ENCODE results near the gene CTSH.
"Not testable (repeated sequence)": the region's sequence is repeated elsewhere in the genome, so short reads cannot be mapped to it uniquely, and the experiment has no call there.

CTSH gene

DNA sequence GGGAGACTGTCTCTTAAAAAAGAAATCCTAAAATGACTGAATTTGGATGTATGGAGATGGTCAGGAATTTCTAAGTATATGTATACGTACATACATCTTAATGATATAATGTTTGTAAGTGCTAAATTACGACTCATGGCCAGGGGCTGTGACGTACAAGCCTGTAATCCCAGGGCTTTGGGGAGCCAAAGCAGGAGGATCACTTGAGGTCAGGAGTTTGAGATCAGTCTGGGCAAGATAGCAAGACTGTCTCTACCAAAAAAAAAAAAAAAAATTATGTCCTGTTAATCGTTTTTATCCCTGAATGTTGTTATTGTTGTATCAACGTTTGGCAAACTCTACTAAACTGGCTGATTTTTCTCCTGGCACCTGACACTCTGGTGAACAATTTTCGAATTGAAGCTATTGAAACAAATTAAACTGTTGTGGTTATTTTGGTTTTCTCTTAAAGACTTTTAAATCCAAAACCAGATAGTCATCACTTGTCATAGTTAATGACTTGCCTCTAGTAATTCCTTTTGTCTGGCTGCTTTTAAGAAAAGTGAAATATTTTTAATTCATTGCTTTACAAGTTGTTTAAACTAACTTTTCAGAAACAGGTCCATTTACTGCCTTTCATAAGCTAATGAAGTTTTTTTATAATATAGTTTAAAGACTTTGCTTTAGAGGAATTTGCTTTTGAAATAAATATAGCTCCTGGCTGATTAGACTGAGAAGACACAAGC is 65.2 kb downstream of the CTSH start:
- DNase-seq = no peak

DNA sequence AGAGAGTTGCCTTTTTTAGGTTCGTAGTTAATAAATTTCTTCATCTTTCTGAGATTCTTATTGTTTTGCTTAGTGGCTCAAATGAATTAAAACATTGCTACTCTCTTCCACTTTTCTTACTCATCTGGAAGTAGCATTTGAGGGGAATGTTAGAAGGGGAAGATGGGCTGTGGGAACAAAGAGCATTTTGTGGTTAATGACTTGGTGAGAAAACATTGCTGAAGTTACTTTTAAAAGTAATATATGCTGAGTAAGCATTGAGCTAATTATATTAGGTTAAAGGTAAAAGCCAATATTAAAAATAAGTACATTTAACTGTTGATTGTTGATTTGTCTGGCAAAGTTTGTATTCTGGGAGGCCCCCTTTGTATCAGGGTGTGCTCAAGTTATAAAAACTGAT is 66.5 kb downstream of the CTSH start:
- no peak for DNase-seq

DNA sequence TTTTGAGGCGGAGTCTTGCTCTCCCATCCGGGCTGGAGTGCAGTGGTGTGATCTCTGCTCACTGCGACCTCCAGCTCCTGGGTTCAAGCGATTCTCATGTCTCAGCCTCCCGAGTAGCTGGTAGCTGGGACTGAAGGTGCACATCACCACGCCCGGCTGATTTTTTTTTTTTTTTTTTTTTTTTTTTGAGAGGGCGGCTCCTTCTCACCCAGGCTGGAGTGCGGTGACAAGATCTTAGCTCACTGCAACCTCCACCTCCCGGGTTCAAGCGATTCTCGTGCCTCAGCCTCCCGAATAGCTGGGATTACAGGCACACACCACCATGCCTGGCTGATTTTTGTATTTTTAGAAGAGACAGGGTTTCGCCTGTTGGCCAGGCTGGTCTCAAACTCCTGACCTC is 67.9 kb downstream of the CTSH start:
- DNase-seq = not testable (repeated sequence)

DNA sequence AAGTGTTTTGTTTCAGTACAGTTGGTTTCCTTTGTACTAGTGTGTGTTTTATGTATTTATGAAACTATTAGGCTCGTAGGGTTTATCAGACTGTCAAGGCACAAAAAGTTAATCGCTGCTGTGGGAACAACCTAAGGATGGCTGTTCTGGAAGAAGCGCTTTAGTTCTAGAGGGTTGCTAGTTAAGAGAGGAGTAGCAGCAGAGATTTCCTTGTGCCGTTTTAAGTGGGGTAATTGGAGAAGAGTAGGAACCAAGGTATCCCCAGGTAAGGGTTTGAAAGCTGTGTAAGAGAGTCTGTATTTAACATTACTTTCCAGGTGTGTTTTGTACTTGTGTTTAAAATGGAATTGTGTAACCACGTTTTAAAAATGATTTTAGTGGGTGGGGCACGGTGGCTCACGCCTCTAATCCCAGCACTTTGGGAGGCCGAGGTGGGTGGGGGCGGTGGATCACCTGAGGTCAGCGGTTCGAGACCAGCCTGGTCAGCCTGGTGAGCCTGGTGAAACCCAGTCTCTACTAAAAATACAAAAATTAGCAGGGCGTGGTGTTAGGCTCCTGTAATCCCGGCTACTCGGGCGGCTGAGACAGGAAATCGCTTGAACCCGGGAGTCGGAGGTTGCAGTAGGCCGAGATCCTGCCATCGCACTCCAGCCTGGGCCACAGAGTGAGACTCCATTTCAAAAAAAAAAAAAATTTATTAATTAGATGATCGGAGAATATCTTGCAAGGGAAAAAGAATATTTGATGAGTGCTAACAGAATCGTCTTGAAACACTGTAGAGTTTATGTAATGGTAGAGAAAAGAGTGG is 69.5 kb downstream of the CTSH start:
- DNase-seq = no peak

DNA sequence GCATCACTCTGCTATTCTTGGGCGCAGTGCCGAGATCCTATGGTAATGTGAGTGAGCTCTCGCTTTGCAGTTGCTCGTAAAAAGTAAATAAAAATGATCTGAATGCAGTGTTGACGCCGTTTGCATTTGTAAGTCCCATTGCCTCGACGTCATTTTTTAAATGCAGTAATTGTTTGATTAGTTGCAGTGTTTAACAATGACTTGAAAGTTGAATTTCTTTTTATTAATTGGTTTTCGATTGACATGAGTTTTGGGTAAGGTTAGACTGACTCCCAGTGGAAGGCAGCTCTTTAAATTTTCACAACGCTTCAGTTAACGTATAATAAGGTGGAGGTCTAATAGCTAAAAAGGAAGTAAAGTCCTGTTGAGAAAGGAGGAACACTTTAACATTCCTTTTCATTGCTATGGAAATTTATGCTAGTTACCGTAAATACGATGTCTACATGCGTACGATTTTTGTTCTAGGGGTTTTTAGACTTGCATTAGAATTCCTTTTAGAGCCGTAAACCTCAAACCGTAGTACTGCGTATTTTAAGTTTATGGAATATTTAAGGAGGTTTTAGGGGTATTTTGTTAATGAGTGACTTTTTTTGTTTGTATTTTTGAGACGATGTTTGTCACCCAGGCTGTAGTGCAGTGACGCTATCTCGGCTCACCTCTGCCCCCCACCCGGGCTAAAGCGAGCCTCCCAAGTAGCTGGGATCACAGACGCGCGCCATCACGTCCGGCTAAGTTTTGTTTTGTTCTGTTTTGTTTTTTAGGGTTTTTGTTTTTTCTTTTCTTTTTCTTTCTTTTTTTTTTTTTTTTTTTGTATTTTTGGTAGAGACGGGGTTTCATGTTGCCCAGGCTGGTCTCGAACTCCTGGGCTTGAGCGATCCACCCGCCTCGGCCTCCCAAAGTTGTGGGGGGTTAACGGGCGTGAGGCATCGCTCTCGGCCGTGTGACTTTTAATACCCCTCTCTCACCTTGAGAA is 70.8 kb downstream of the CTSH start:
- peak; percentile 27 for DNase-seq

DNA sequence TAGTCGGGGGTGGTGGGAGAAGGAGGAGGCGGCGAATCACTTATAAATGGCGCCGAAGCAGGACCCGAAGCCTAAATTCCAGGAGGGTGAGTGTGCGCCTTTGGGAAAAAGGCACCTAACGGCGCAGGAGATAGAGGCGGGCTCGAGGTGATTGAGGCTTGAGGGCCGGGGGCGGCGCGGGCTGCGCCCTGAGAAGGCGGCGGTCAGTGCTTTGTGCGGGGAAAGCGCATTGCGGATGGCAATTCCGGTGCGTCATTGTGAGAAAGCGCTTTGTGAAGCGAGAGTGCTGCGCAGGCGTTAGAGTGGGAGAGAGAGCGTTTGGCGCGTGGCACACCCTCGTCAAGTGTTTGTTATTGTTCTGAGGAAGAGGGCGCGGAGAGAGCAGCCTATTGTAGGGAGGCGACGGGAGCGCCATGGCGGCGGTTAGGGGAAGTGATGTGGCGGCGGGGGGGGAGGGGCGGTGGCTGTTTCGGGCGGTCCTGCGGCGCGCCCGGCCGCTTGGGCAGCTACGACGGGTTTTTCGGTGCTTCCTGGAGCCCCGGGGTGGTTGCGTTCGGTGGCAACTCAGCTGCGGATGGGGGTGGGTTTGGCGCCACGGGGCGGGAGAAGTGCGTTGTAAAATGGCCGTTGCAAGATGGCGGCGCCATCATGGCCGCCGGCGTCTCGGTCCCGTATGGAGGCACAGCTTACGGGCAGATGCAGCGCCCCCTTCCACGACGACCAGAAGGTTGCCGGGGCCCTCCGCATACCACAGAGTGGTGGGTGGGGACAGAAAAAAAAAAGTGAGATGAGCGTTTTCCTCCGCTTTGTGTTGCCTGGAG is 71.7 kb downstream of the CTSH start:
- DNase-seq = peak; percentile 76

DNA sequence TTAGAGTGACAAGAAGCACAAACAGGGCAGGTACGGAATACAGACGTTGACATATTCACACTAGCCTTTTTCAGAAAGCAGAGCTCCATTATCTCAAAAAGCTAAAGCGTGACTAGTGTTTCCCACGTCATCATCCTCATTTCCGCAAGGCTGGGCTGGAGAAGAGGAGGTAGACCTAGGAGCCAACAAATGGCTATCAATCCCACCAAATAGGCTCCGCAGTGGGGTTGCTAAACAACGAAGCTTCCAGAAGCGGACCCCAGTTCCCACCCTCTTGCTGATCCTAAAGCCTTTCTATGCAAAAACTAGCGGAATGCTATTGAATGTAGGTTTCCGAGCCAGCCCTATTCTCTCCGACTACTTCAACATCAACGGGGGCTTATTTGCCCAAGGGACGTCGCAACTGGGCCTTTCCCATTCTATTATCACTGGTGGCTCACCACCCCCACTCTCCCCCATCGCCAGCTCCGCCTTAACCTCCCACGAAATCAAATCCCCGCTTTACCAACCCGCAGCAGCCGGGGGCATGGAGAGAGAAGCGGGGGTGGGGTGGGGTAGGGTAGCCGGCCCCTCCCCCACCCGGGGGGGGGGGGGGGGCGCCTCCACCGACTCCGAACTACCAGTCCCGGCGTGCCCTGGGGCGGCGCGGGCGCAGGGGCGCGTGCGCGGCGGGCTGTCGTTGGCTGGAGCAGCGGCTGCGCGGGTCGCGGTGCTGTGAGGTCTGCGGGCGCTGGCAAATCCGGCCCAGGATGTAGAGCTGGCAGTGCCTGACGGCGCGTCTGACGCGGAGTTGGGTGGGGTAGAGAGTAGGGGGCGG is 72.5 kb downstream of the CTSH start, which contains the start of gene MORF4L1:
Gene MORF4L1, plus strand, starts transcription at position 736 of the 817 bp plus-strand sequence. CDS start 128 bp downstream, outside the sequence.
- DNase-seq = peak; percentile 82

DNA sequence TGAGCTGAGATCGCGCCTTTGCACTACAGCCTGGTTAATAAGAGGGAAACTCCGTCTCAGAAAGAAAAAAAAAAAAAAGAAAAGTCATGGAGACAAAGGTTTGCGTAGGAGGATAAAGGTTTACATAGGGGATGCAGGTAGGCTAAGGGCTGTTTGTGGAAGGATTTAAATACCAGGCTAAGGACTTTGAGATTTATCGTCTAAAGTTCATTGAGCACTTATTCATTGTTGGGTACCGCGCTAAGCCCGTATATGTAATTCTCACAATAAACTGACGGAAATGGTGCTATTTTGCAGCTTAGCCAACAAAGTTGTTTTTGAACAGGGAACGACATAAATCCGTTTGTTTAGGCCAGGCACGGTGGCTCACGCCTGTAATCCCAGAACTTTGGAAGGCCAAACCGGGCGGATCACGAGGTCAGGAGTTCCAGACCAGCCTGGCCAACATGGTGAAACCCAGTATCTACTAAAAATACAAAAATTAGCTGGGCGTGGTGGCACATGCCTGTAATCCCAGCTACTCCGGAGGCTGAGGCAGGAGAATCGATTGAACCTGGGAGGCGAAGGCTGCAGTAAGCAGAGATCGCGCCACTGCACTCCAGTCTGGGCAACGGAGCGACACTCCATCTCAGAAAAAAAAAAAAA is 73.2 kb downstream of the CTSH start:
- not testable (repeated sequence) for DNase-seq

Data from GF-D8 (cell line).